ENCODE data around the gene RALBP1. TPM values are rescaled to one million over a fixed set of nuclear protein-coding genes. Genes with fewer than 3 reads are reported as not detected.
A peak's percentile ranks its signal among the peaks of the same experiment; 100 is the strongest.

The RALBP1 gene
- total and polyA plus RNA-seq, 2 of the 4 experiments (the other 2 are of a cell fraction) = 30.6 to 38.2 TPM

DNA sequence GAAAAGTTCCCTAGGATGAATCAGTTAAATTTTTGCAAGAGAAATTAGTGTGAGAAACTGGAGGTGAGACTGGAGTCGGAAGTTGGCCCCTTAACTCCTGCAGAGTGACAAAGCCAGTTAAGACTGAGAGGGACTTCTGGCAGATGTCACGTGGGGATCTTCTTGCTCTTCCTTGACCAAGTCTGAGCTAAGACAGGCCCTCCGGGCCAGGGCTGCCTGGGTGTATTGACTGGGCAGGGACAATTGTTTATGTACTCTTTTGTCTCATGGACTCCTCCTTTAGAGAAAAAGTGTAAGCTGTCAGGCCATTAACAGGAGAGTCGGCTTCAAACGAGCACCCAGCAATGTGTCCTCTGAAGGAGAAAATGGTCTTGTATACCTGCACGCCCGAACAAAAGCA is 48.6 kb upstream of the RALBP1 start (continued):
- TF ChIP-seq SMC3 (IDR thresholded peaks at IDR 0.05; ENCODE audit: low read depth, low read length) = no peak

- no peak overlapping the region for H2BK20ac ChIP-seq (ENCODE audit: low read depth, low read length)
- no peak overlapping the region for H3K4me3 ChIP-seq (ENCODE audit: insufficient read depth, low read depth, low read length)
- H2AK9ac ChIP-seq (replicated peaks; ENCODE audit: low read depth, low read length, poor library complexity) = peak overlapping the region; percentile 34
- no peak overlapping the region for H3K56ac ChIP-seq (ENCODE audit: extremely low read depth, insufficient read depth, low read length)
- in situ Hi-C loops (cut with MboI; ENCODE audit: low sequenced_read_pairs) = no loop called here
- H3K27me3 ChIP-seq (ENCODE audit: control insufficient read depth, insufficient read depth, low read length) = no peaks in the 10 kb centered on the region
- H4K5ac ChIP-seq (ENCODE audit: low read depth, low read length) = no peak overlapping the region
- H2AFZ ChIP-seq (replicated peaks; ENCODE audit: low read length, poor library complexity) = no peak overlapping the region
- POLR2A ChIA-PET (ENCODE audit: unreplicated experiment) = no interaction called here
- no peaks in the 10 kb centered on the region for H3K36me3 ChIP-seq (ENCODE audit: control insufficient read depth, insufficient read depth, low read length)
- peak overlapping the region; percentile 21; the same call in 1 of the 2 replicates for H2AK5ac ChIP-seq (ENCODE audit: low read depth, low read length)
- no peak overlapping the region for H3K18ac ChIP-seq (ENCODE audit: low read depth, low read length)
- H4K91ac ChIP-seq (ENCODE audit: insufficient read depth, low read depth, low read length) = no peak overlapping the region
- ATAC-seq (ENCODE audit: low read depth) (no peak), DNase-seq (no peak)
- no peak overlapping the region for H2BK15ac ChIP-seq (ENCODE audit: low read depth, low read length)
- H3K4me1 ChIP-seq (ENCODE audit: control insufficient read depth, insufficient read depth, low read length) = no peaks in the 10 kb centered on the region; the same call in 1 of the 2 replicates
- peaks cover 13% of the 10 kb centered on the region for H3K9me3 ChIP-seq (ENCODE audit: control insufficient read depth, insufficient read depth, low read length)
- no TSS peak for BruUV-seq (replicated peaks)
- 79% methylated on average over 2 of the region's 11 CpGs; no CpG with 5 or more reads in 1 of the 2 experiments for WGBS, 2 experiments (ENCODE audit: extremely low coverage in 2 of 2, insufficient read length in 1 of 2)
- no peak overlapping the region for H3K9ac ChIP-seq (ENCODE audit: low read depth, low read length)
- H3K27ac ChIP-seq (ENCODE audit: insufficient read depth, low read length) = no peak overlapping the region
- no peaks in the 10 kb centered on the region for H4K20me1 ChIP-seq (ENCODE audit: insufficient read depth, low read length)
- intact Hi-C loops (cut with micrococcal nuclease) = loop anchor here (5.0 kb wide), 1 partner anchor 34 kb away; no protein-coding TSS in a partner anchor
- no peak overlapping the region for H4K8ac ChIP-seq (ENCODE audit: low read depth in 2 of 2, low read length in 2 of 2)
- H3K79me1 ChIP-seq (ENCODE audit: low read depth in 1 of 2, low read length in 2 of 2) = no peaks in the 10 kb centered on the region
- peaks cover 5% of the 10 kb centered on the region for H3K9me1 ChIP-seq (ENCODE audit: insufficient read depth, low read length)
- CTCF ChIA-PET = no interaction called here
- H3K23ac ChIP-seq (ENCODE audit: low read depth, low read length) = no peak overlapping the region
- H3K4me2 ChIP-seq (ENCODE audit: low read depth, low read length) = no peak overlapping the region
- no peak overlapping the region for H3K14ac ChIP-seq (replicated peaks; ENCODE audit: low read depth, low read length)
- H2BK120ac ChIP-seq (ENCODE audit: low read depth, low read length) = no peak overlapping the region
- TF ChIP-seq USF2 (IDR thresholded peaks at IDR 0.05; ENCODE audit: low read depth, low read length) (no peak), MAZ (IDR thresholded peaks at IDR 0.05; ENCODE audit: borderline replicate concordance, low read depth, low read length) (no peak), CHD1 (IDR thresholded peaks at IDR 0.05; ENCODE audit: low read depth, low read length) (no peak), RAD21 (IDR thresholded peaks at IDR 0.05; ENCODE audit: low read length) (no peak), SMC3 (IDR thresholded peaks at IDR 0.05; ENCODE audit: low read depth, low read length) (no peak), FOS (IDR thresholded peaks at IDR 0.05; ENCODE audit: low read depth, low read length) (no peak), NFE2L2 (IDR thresholded peaks at IDR 0.05; ENCODE audit: low read depth, low read length) (no peak), BHLHE40 (IDR thresholded peaks at IDR 0.05; ENCODE audit: low read depth, low read length) (no peak)
- TF ChIP-seq, protein P1, sequence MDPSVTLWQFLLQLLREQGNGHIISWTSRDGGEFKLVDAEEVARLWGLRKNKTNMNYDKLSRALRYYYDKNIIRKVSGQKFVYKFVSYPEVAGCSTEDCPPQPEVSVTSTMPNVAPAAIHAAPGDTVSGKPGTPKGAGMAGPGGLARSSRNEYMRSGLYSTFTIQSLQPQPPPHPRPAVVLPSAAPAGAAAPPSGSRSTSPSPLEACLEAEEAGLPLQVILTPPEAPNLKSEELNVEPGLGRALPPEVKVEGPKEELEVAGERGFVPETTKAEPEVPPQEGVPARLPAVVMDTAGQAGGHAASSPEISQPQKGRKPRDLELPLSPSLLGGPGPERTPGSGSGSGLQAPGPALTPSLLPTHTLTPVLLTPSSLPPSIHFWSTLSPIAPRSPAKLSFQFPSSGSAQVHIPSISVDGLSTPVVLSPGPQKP (IDR thresholded peaks at IDR 0.05; ENCODE audit: borderline replicate concordance, low read depth, low read length) = no peak
- H3K4ac ChIP-seq (ENCODE audit: low read depth, low read length) = no peak overlapping the region
- no peak overlapping the region for H2BK5ac ChIP-seq (ENCODE audit: low read depth, low read length, poor library complexity, severe bottlenecking)
- dilution Hi-C loops (cut with HindIII; ENCODE audit: low sequenced_read_pairs, unreplicated experiment) = no loop called here
Measured at GRCh38 chr18:9428301-9428706, 47.0 kb upstream of the RALBP1 start.
